NCI-H1105 (cell line): Measurements from ENCODE around the gene KANSL1L.
"Not testable (repeated sequence)": the region's sequence is repeated elsewhere in the genome, so short reads cannot be mapped to it uniquely, and the experiment has no call there.

Experiments
- DNase-seq: peaks from one replicate; lab custom pipeline; 2025; lab: John Stamatoyannopoulos, UW

KANSL1L gene, protein sequence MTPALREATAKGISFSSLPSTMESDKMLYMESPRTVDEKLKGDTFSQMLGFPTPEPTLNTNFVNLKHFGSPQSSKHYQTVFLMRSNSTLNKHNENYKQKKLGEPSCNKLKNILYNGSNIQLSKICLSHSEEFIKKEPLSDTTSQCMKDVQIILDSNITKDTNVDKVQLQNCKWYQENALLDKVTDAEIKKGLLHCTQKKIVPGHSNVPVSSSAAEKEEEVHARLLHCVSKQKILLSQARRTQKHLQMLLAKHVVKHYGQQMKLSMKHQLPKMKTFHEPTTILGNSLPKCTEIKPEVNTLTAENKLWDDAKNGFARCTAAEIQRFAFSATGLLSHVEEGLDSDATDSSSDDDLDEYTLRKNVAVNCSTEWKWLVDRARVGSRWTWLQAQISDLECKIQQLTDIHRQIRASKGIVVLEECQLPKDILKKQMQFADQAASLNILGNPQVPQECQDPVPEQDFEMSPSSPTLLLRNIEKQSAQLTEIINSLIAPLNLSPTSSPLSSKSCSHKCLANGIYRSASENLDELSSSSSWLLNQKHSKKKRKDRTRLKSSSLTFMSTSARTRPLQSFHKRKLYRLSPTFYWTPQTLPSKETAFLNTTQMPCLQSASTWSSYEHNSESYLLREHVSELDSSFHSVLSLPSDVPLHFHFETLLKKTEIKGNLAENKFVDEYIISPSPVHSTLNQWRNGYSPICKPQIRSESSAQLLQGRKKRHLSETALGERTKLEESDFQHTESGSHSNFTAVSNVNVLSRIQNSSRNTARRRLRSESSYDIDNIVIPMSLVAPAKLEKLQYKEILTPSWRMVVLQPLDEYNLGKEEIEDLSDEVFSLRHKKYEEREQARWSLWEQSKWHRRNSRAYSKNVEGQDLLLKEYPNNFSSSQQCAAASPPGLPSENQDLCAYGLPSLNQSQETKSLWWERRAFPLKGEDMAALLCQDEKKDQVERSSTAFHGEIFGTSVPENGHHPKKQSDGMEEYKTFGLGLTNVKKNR

GRCh38 chr2:210171309-210172218 is at the start of gene KANSL1L:
TSS of gene KANSL1L (minus strand) at chr2:210171409. CDS start at chr2:210154582, 16,827 bp downstream.
- peak; percentile 95 for DNase-seq

- DNase-seq = no peak
Measured at GRCh38 chr2:210215120-210215519, 43.9 kb upstream of the KANSL1L start.

- no peak for DNase-seq
Measured at GRCh38 chr2:210210185-210210584, 39.0 kb upstream of the KANSL1L start.

DNA sequence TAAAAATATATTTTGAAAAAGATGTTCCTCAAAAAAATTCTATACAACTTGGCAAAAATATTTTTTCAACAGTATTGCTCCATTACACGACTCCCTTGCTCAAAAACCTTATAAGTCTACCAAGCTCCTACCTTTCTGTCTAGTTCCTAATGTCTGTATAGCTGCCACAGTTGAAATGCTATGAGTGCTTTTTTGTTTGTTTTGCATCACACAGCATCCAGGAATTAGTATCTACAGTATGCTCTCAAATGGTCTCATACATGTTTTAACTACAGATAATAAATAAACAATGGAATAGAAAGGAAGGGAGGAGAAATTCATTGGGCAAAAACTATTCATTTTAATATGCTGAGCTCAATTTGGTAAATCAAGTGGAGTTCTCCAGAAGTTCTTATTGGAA is 36.7 kb upstream of the KANSL1L start:
- no peak for DNase-seq

- DNase-seq = no peak
Measured at GRCh38 chr2:210203558-210203957, 32.3 kb upstream of the KANSL1L start.

- DNase-seq = no peak
Measured at GRCh38 chr2:210203147-210203546, 31.9 kb upstream of the KANSL1L start.

GRCh38 chr2:210199854-210200253 is 28.6 kb upstream of the KANSL1L start:
- DNase-seq = no peak

GRCh38 chr2:210199186-210199765 is 28.1 kb upstream of the KANSL1L start:
- no peak for DNase-seq

- DNase-seq = no peak
Measured at GRCh38 chr2:210198326-210198725, 27.1 kb upstream of the KANSL1L start.

DNA sequence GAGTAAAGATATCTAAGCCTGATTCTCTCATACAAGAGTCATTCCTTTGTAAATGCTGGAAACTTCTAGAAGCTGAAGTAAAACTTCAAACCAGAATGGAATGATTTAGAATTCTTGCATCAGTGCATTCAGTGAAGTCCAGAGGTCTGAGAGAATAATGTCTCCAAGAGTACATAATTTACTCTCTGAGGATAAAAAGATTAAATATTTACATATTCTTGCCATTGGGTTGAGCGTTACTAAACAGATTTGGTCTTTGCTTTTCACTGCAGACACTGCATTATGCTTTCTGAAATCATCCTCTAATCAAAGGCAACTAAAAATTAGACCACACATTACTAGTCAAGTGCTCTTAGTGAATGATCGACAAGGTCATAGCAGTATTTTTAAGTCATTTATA is 26.5 kb upstream of the KANSL1L start:
- no peak for DNase-seq

GRCh38 chr2:210195101-210195852 is 24.1 kb upstream of the KANSL1L start:
- DNase-seq = peak; percentile 52

GRCh38 chr2:210190345-210190744 is 19.1 kb upstream of the KANSL1L start:
- DNase-seq = no peak

DNA sequence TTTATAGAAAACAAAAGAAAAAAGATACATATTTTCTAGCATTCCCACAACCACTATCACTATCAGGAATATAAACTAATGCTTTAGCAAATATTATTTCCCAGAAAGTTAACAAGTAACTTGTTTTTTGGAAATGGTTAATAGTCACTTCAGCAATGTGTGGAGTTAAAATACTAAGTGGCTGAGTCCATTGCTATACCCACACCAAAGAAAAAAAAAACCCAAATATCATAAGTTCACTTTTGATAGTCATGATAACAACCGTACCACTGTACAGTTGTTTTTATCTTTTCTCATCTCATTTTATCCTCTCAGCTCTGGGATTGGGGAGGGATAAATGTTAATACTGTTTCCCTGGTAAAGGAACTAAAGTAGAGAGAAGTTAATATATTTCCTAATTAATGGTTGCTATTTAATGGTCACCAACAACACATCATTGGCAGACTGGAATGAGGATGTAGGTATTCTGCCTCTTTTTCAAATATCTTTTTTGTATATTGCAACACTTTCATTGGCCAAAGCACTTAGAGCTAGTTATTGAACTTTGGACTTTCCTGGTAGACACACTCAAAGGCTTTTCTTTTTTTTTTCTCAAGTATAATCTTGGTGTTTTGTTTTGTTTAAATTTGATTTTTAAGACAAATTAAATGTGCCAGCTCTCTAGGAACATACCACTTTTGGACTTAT is 18.4 kb upstream of the KANSL1L start:
- DNase-seq = no peak

GRCh38 chr2:210188755-210189154 is 17.5 kb upstream of the KANSL1L start:
- DNase-seq = no peak

DNA sequence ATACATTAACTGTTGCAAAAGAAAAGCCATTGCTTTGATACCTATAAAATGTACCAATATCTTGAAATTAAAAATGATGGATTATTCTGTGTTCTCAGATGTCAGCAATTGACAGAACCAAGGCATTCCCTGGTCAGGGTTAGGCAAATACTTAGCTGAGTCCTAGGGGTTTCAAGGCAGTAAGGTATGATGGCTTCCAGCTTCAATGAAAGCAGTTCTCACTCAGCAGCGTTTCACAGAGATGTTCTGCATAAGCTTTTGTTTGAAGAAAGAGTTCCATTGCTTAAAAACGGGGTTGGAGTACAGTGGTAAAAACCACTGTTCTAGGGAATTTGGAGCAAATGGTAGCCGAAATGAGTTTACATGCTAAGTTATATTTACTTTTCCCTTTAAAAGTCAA is 17.0 kb upstream of the KANSL1L start:
- DNase-seq = no peak

GRCh38 chr2:210183936-210184335 is 12.7 kb upstream of the KANSL1L start:
- not testable (repeated sequence) for DNase-seq

GRCh38 chr2:210181606-210182088 is 10.4 kb upstream of the KANSL1L start:
- not testable (repeated sequence) for DNase-seq

DNA sequence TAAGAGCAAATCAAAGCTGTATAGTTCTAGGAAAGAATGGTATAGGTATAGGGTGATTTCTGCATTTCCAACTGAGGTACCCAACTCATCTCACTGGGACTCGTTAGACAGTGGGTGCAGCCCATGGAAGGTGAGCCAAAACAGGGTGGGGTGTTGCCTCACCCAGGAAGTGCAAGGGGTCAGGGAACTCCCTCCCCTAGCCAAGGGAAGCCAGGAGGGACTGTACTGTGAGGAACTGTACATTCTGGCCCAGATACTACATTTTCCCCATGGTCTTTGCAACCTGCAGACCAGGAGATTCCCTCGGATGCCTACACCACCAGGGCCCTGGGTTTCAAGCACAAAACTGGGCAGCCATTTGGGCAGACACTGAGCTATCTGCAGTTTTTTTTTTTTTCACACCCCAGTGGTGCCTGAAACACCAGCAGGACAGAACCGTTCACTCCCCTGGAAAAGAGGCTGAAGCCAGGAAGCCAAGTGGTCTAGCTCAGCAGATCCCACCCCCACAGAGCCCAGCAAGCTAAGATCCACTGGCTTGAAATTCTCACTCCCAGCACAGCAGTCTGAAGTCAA is 9.9 kb upstream of the KANSL1L start:
- not testable (repeated sequence) for DNase-seq

DNA sequence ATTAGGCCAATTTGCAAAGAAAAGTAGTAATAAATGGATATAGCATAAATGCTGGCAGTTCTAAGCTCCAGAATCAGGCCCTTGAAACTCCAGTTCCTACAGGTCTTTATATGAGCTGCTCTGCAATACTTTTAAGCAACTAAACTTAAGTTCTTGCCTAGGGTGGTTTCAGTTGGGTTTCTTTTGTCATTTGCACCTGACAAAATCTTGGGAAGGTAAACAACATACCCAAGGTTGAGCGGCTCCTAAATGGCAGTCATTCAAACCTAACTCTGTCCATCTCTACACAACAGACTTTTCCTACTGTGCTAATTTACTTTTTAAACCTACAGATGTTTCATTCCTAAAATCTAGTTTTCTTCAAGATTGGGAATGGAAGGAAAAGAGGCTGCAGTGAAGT is 9.3 kb upstream of the KANSL1L start:
- DNase-seq = no peak
